Liver (tissue), 9 donors: ENCODE results near the gene PLEKHA6. TPM values are rescaled to one million over a fixed set of nuclear protein-coding genes. Genes with fewer than 3 reads are reported as not detected.

Experiments
- DNase-seq: peaks from one replicate; pipeline ENCODE4 v3.0.0-alpha.2; 2017; ENCODE audit warnings: low spot score
- H3K27ac ChIP-seq, 2 donors: one replicate each; pipeline ENCODE4 v1.7.0; 2013; ENCODE audit warnings: inconsistent platforms in 2 of 2, low read length in 2 of 2, control low read depth in 1 of 2, low read depth in 1 of 2, mild to moderate bottlenecking in 1 of 2
- H3K27me3 ChIP-seq, 4 donors: one replicate each; pipeline versions ENCODE4 v1.6.1 to v1.7.0; 2013; ENCODE audit warnings: low read length in 3 of 4, inconsistent platforms in 1 of 4, mild to moderate bottlenecking in 1 of 4, moderate library complexity in 1 of 4; ENCODE audit not compliant: control insufficient read depth in 4 of 4, insufficient read depth in 4 of 4
- H3K36me3 ChIP-seq, 4 donors: one replicate each; pipeline versions ENCODE4 v1.6.1 to v1.7.0; 2013; ENCODE audit warnings: low read length in 3 of 4, mild to moderate bottlenecking in 3 of 4, low read depth in 1 of 4, moderate library complexity in 1 of 4; ENCODE audit not compliant: control insufficient read depth in 4 of 4, insufficient read depth in 3 of 4
- H3K4me1 ChIP-seq, 4 donors: one replicate each; pipeline versions ENCODE4 v1.6.1 to v1.7.0; 2013; ENCODE audit warnings: low read length in 3 of 4, mild to moderate bottlenecking in 3 of 4, moderate library complexity in 1 of 4; ENCODE audit not compliant: control insufficient read depth in 4 of 4, insufficient read depth in 4 of 4
- H3K4me3 ChIP-seq, 3 donors: one replicate each; pipeline versions ENCODE4 v1.6.1 to v1.7.0; 2013; ENCODE audit warnings: low read length in 3 of 3, control low read depth in 1 of 3, low read depth in 1 of 3, mild to moderate bottlenecking in 1 of 3
- H3K9ac ChIP-seq, 2 donors: one replicate each; pipeline ENCODE4 v1.7.0; 2013; ENCODE audit warnings: low read length in 2 of 2, mild to moderate bottlenecking in 2 of 2, moderate library complexity in 2 of 2, control low read depth in 1 of 2, low read depth in 1 of 2
- H3K9me3 ChIP-seq, 4 donors: one replicate each; pipeline versions ENCODE4 v1.6.1 to v1.7.0; 2013; ENCODE audit warnings: low read length in 3 of 4; ENCODE audit not compliant: control insufficient read depth in 4 of 4
- ATF3 ChIP-seq: IDR thresholded peaks from 2 replicates; pipeline ENCODE4 v1.6.1; 2016; ENCODE audit warnings: antibody characterized with exemption
- CTCF ChIP-seq: fragments of 150-350 bp; IDR thresholded peaks from 2 replicates; pipeline ENCODE4 v1.5.1; 2017; ENCODE audit warnings: improper control_type of control experiment, low read depth, low read length; ENCODE audit not compliant: missing input control
- EGR1 ChIP-seq, 2 donors: IDR thresholded peaks; 2 replicates each; pipeline ENCODE4 v1.6.1; 2016 to 2018; ENCODE audit warnings: antibody characterized with exemption in 2 of 2, low read depth in 2 of 2
- FOXA2 ChIP-seq: IDR thresholded peaks from 2 replicates; pipeline ENCODE4 v1.6.1; 2016; ENCODE audit warnings: antibody characterized with exemption
- GABPA ChIP-seq, 2 donors: IDR thresholded peaks in 1 of 2; conservative IDR thresholded peaks in 1 of 2; 2 replicates each; pipeline ENCODE4 v1.6.1; 2016; ENCODE audit warnings: antibody characterized with exemption in 2 of 2, mild to moderate bottlenecking in 1 of 2, moderate library complexity in 1 of 2
- HNF4A ChIP-seq, 2 donors: conservative IDR thresholded peaks; 2 replicates each; pipeline ENCODE4 v1.6.1; 2016; ENCODE audit warnings: antibody characterized with exemption in 2 of 2, mild to moderate bottlenecking in 2 of 2
- HNF4G ChIP-seq: IDR thresholded peaks from 2 replicates; pipeline ENCODE4 v1.6.1; 2016; ENCODE audit warnings: antibody characterized with exemption
- JUND ChIP-seq, 2 donors: IDR thresholded peaks; 2 replicates each; pipeline ENCODE4 v1.6.1; 2016; ENCODE audit warnings: antibody characterized with exemption in 2 of 2
- MAX ChIP-seq: IDR thresholded peaks from 2 replicates; pipeline ENCODE4 v1.6.1; 2016; ENCODE audit warnings: antibody characterized with exemption
- NR2F2 ChIP-seq: IDR thresholded peaks from 2 replicates; pipeline ENCODE4 v1.6.1; 2016; ENCODE audit warnings: antibody characterized with exemption
- RAD21 ChIP-seq, 2 donors: IDR thresholded peaks; 2 replicates each; pipeline ENCODE4 v1.6.1; 2016; ENCODE audit warnings: antibody characterized with exemption in 2 of 2, mild to moderate bottlenecking in 2 of 2
- REST ChIP-seq: IDR thresholded peaks from 2 replicates; pipeline ENCODE4 v1.6.1; 2016; ENCODE audit warnings: antibody characterized with exemption, mild to moderate bottlenecking
- RXRA ChIP-seq, 2 donors: IDR thresholded peaks; 2 replicates each; pipeline ENCODE4 v1.6.1; 2017 to 2018; ENCODE audit warnings: antibody characterized with exemption in 2 of 2, mild to moderate bottlenecking in 1 of 2
- SP1 ChIP-seq: IDR thresholded peaks from 2 replicates; pipeline ENCODE4 v1.6.1; 2018; ENCODE audit warnings: antibody characterized with exemption, mild to moderate bottlenecking
- TAF1 ChIP-seq: conservative IDR thresholded peaks from 2 replicates; pipeline ENCODE4 v1.6.1; 2016; ENCODE audit warnings: antibody characterized with exemption, mild to moderate bottlenecking
- YY1 ChIP-seq: IDR thresholded peaks from 2 replicates; pipeline ENCODE4 v1.6.1; 2016; ENCODE audit warnings: antibody characterized with exemption, mild to moderate bottlenecking
- ZBTB33 ChIP-seq: IDR thresholded peaks from 2 replicates; pipeline ENCODE4 v1.6.1; 2016; ENCODE audit warnings: antibody characterized with exemption
- WGBS: extraction: QIAGEN DNeasy Blood & Tissue Kit; methylation state at CpG from one replicate; pipeline ENCODE4 v1.1.7; 2013; 5-methylcytosine and 5-hydroxymethylcytosine counted together
- polyA plus RNA-seq, 2 donors: library from polyadenylated mRNA; stranded (reverse) in 1 of 2; unstranded in 1 of 2; fragments of 200-250 nt in 1 of 2; fragments of >200 nt in 1 of 2; fragmentation: Nextera tagmentation in 1 of 2; extraction: Ambion mirVana in 1 of 2; gene quantifications; one replicate each; pipeline versions ENCODE4 v1.2.1 to v1.2.3, GENCODE V29; 2013 to 2015
- total RNA-seq, 2 donors: library from RNA; depleted of rRNA; stranded (reverse); fragments of >200 nt; gene quantifications; one replicate each; pipeline ENCODE4 v1.2.3, GENCODE V29; 2014
- donor health status: healthy.
- donor health status: healthy.
- donor health status: healthy.
- donor health status: healthy.
- donor health status: healthy.

Gene PLEKHA6
- total and polyA plus RNA-seq, 4 donors = 5.3 to 12.8 (median 7.6) TPM

GRCh38 chr1:204350312-204350711 lies 9.4 kb downstream of the PLEKHA6 start:
- TF ChIP-seq RAD21 (IDR thresholded peaks at IDR 0.05) (no peak), CTCF (no peak), EGR1 (IDR thresholded peaks at IDR 0.05; ENCODE audit: low read depth in 2 of 2) (no peak), JUND (IDR thresholded peaks at IDR 0.05) (no peak), NR2F2 (no peak), HNF4G (no peak), ZBTB33 (no peak), GABPA (IDR thresholded peaks at IDR 0.05 in 1 of 2, conservative IDR thresholded peaks at IDR 0.05 in 1 of 2) (no peak), HNF4A (conservative IDR thresholded peaks at IDR 0.05) (no peak)
- DNase-seq = no peak
- no peak overlapping the region for H3K9ac ChIP-seq
- WGBS = 87% methylated on average over 6 of the region's 6 CpGs
- H3K27me3 ChIP-seq = no peaks in the 10 kb centered on the region
- H3K27ac ChIP-seq = no peak overlapping the region
- no peak overlapping the region for H3K4me3 ChIP-seq
- peaks cover 0 to 2% (median 0%) of the 10 kb centered on the region in 4 donors for H3K4me1 ChIP-seq
- H3K9me3 ChIP-seq = no peaks in the 10 kb centered on the region
- no peaks in the 10 kb centered on the region for H3K36me3 ChIP-seq

GRCh38 chr1:204349602-204350001 lies 10.1 kb downstream of the PLEKHA6 start:
- Histone ChIP-seq H3K27me3 (no peaks in the 10 kb centered on the region), H3K27ac (no peak overlapping the region), H3K36me3 (no peaks in the 10 kb centered on the region), H3K4me1 (peaks cover 0 to 2% (median 0%) of the 10 kb centered on the region in 4 donors), H3K4me3 (no peak overlapping the region), H3K9ac (no peak overlapping the region), H3K9me3 (no peaks in the 10 kb centered on the region)
- no peak for DNase-seq
- TF ChIP-seq GABPA (IDR thresholded peaks at IDR 0.05 in 1 of 2, conservative IDR thresholded peaks at IDR 0.05 in 1 of 2) = no peak
- no peak for TF ChIP-seq HNF4A (conservative IDR thresholded peaks at IDR 0.05)
- TF ChIP-seq MAX = no peak
- TF ChIP-seq ATF3 = no peak
- no peak for TF ChIP-seq NR2F2
- TF ChIP-seq EGR1 (IDR thresholded peaks at IDR 0.05; ENCODE audit: low read depth in 2 of 2) = no peak
- no peak for TF ChIP-seq REST
- no peak for TF ChIP-seq FOXA2
- no peak for TF ChIP-seq ZBTB33
- TF ChIP-seq RXRA (IDR thresholded peaks at IDR 0.05) = no peak
- TF ChIP-seq RAD21 (IDR thresholded peaks at IDR 0.05) = no peak
- no peak for TF ChIP-seq JUND (IDR thresholded peaks at IDR 0.05)
- no peak for TF ChIP-seq TAF1
- no peak for TF ChIP-seq YY1
- TF ChIP-seq SP1 = no peak
- 80% methylated on average over 7 of the region's 7 CpGs for WGBS
